Measurements from ENCODE around the gene EIF4G2. TPM values are rescaled to one million over a fixed set of nuclear protein-coding genes. Genes with fewer than 3 reads are reported as not detected.
A peak's percentile ranks its signal among the peaks of the same experiment; 100 is the strongest.

The EIF4G2 gene
- total and polyA plus RNA-seq, 8 donors = 88.6 to 475 (median 313) TPM

- H3K36me3 ChIP-seq = peaks cover 0 to 43% (median 14%) of the 10 kb centered on the region in 3 donors
Measured at GRCh38 chr11:10762913-10763421, 45.8 kb downstream of the EIF4G2 start.

GRCh38 chr11:10762185-10762584 lies 46.5 kb downstream of the EIF4G2 start:
- Histone ChIP-seq H3K36me3 (peaks cover 0 to 51% (median 22%) of the 10 kb centered on the region in 3 donors), H3K9me3 (no peaks in the 10 kb centered on the region), H3K27me3 (no peaks in the 10 kb centered on the region), H3K4me1 (no peaks in the 10 kb centered on the region), H3K27ac (no peak overlapping the region), H3K4me3 (no peak overlapping the region)
- intact Hi-C loops (cut with DNase I) = no loop called here
- ATAC-seq (no peak), DNase-seq (no peak), FAIRE-seq (no peak)
- no peak for TF ChIP-seq CTCF (IDR thresholded peaks at IDR 0.05)

More at GRCh38 chr11:10762913-10763421, 45.8 kb downstream of the EIF4G2 start:
- ATAC-seq = no peak
- Histone ChIP-seq H3K9me3 (no peaks in the 10 kb centered on the region), H3K4me3 (no peak overlapping the region), H3K4me1 (no peaks in the 10 kb centered on the region), H3K27ac (no peak overlapping the region), H3K27me3 (no peaks in the 10 kb centered on the region)
- 93% methylated on average over 4 of the region's 4 CpGs for WGBS, 2 donors
- FAIRE-seq = no peak
- intact Hi-C loops (cut with DNase I) = no loop called here
- no peak for DNase-seq
- no peak for TF ChIP-seq CTCF (IDR thresholded peaks at IDR 0.05)

- intact Hi-C loops (cut with DNase I) = no loop called here
- 80 to 89% methylated on average over 6 of the region's 6 CpGs for WGBS, 2 donors
- Histone ChIP-seq H3K36me3 (peaks cover 0 to 58% (median 24%) of the 10 kb centered on the region in 3 donors), H3K9me3 (no peaks in the 10 kb centered on the region), H3K27ac (no peak overlapping the region), H3K4me1 (no peaks in the 10 kb centered on the region), H3K27me3 (no peaks in the 10 kb centered on the region), H3K4me3 (no peak overlapping the region)
- FAIRE-seq (no peak), DNase-seq (no peak), ATAC-seq (no peak)
- TF ChIP-seq CTCF (IDR thresholded peaks at IDR 0.05) = no peak
Measured at GRCh38 chr11:10761085-10761698, 47.5 kb downstream of the EIF4G2 start.

GRCh38 chr11:10758957-10759356 lies 49.8 kb downstream of the EIF4G2 start:
- peaks cover 0 to 49% (median 30%) of the 10 kb centered on the region in 3 donors for H3K36me3 ChIP-seq
- no peak overlapping the region for H3K4me3 ChIP-seq
- FAIRE-seq (no peak), DNase-seq (no peak), ATAC-seq (no peak)
- intact Hi-C loops (cut with DNase I) = no loop called here
- H3K4me1 ChIP-seq = no peaks in the 10 kb centered on the region
- WGBS, 2 donors = 92 to 94% methylated on average over 1 of the region's 1 CpG
- no peak overlapping the region for H3K27ac ChIP-seq
- no peaks in the 10 kb centered on the region for H3K9me3 ChIP-seq
- H3K27me3 ChIP-seq = no peaks in the 10 kb centered on the region
- TF ChIP-seq CTCF (IDR thresholded peaks at IDR 0.05) = no peak

GRCh38 chr11:10752486-10752885 lies 56.2 kb downstream of the EIF4G2 start:
- peaks cover 0 to 22% (median 10%) of the 10 kb centered on the region in 3 donors for H3K36me3 ChIP-seq
- H3K27ac ChIP-seq = no peak overlapping the region
- DNase-seq (no peak), ATAC-seq (no peak), FAIRE-seq (no peak)
- H3K4me1 ChIP-seq = peaks cover 0 to 7% (median 0%) of the 10 kb centered on the region in 3 donors
- H3K9me3 ChIP-seq = no peaks in the 10 kb centered on the region
- 39 to 40% methylated on average over 7 of the region's 7 CpGs for WGBS, 2 donors
- intact Hi-C loops (cut with DNase I) = no loop called here
- TF ChIP-seq CTCF (IDR thresholded peaks at IDR 0.05) = no peak
- no peaks in the 10 kb centered on the region for H3K27me3 ChIP-seq
- peak overlapping the region in 3 of 4 donors; percentile 68 to 86 (median 85) for H3K4me3 ChIP-seq
